ENCODE results near the gene NRXN2. TPM values are rescaled to one million over a fixed set of nuclear protein-coding genes. Genes with fewer than 3 reads are reported as not detected.

Gene NRXN2
- polyA plus RNA-seq, 3 donors = 0.07 TPM; not detected in 2

DNA sequence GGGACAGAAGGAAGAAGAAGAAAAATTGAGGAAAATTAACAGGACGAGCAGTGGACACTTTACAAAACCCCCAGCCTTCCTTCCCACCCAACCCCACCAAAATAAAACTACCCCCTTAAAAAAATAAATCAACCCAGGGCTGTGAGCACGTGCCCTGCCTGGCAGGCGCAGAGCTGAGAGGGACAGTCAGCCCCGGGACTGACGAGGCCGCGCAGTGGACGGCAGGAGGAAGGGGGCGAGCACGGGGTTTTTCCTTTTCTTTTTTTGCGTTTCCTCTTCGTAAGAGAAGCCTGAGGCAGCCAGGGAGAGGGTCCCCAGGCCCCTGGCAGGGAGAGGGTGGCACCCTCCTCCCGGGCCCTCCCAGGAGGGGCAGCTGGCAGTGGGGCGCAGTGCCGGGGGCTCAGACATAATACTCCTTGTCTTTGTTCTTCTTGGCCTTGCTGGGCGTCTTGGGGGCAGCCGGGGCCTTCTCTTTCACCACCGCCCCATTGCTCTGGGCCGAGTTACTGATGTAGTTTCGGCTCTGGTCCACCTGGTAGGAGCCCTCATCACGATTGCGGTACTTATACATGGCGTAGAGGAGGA is 116.1 kb downstream of the NRXN2 start:
- H3K27ac Mint-ChIP-seq = no peak overlapping the region
- DNase-seq = no peak
- no peaks in the 10 kb centered on the region for H3K36me3 Mint-ChIP-seq
- H3K9ac ChIP-seq (ENCODE audit: insufficient read depth, low read length, poor library complexity, severe bottlenecking) = no peak overlapping the region
- no peaks in the 10 kb centered on the region for H3K27me3 ChIP-seq (ENCODE audit: control insufficient read depth in 2 of 2, insufficient read depth in 2 of 2, low read length in 2 of 2)
- no peak overlapping the region for H3K27ac ChIP-seq (ENCODE audit: low read depth in 1 of 2, low read length in 2 of 2)
- H3K79me2 ChIP-seq (ENCODE audit: insufficient read depth, low read length) = no peaks in the 10 kb centered on the region
- H3K4me2 ChIP-seq (replicated peaks; ENCODE audit: extremely low read depth, low read length, poor library complexity, severe bottlenecking) = no peak overlapping the region
- H3K36me3 ChIP-seq (replicated peaks in 1 of 2; ENCODE audit: control insufficient read depth in 1 of 2, insufficient read depth in 2 of 2, low read length in 2 of 2) = no peaks in the 10 kb centered on the region
- H3K4me3 Mint-ChIP-seq = peak overlapping the region in 1 of 2 donors; percentile 60
- H3K4me1 ChIP-seq (ENCODE audit: control insufficient read depth in 1 of 2, insufficient read depth in 2 of 2, low read length in 2 of 2) = peaks cover 7 to 8% of the 10 kb centered on the region in 2 donors
- H3K27me3 Mint-ChIP-seq (ENCODE audit: low read depth in 3 of 3) = peaks cover 3 to 12% (median 8%) of the 10 kb centered on the region in 3 donors
- TF ChIP-seq, protein P1, sequence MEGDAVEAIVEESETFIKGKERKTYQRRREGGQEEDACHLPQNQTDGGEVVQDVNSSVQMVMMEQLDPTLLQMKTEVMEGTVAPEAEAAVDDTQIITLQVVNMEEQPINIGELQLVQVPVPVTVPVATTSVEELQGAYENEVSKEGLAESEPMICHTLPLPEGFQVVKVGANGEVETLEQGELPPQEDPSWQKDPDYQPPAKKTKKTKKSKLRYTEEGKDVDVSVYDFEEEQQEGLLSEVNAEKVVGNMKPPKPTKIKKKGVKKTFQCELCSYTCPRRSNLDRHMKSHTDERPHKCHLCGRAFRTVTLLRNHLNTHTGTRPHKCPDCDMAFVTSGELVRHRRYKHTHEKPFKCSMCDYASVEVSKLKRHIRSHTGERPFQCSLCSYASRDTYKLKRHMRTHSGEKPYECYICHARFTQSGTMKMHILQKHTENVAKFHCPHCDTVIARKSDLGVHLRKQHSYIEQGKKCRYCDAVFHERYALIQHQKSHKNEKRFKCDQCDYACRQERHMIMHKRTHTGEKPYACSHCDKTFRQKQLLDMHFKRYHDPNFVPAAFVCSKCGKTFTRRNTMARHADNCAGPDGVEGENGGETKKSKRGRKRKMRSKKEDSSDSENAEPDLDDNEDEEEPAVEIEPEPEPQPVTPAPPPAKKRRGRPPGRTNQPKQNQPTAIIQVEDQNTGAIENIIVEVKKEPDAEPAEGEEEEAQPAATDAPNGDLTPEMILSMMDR (IDR thresholded peaks at IDR 0.05) = no peak
- H2AFZ ChIP-seq (ENCODE audit: insufficient read depth, low read depth, low read length, poor library complexity, severe bottlenecking) = no peak overlapping the region
- H3K9me3 Mint-ChIP-seq = peaks cover 0 to 2% (median 0%) of the 10 kb centered on the region in 7 donors
- 78% methylated on average over 19 of the region's 23 CpGs for WGBS (ENCODE audit: insufficient coverage)
- intact Hi-C loops (cut with micrococcal nuclease) = no loop called here
- peaks cover 19% of the 10 kb centered on the region for H3K4me1 Mint-ChIP-seq
- no peaks in the 10 kb centered on the region for H4K20me1 ChIP-seq (ENCODE audit: insufficient read depth, low read length)
- H3K9me3 ChIP-seq (replicated peaks in 1 of 2; ENCODE audit: control insufficient read depth in 1 of 2, insufficient read depth in 1 of 2, low read length in 2 of 2) = no peaks in the 10 kb centered on the region
- no peak overlapping the region for H3K4me3 ChIP-seq (replicated peaks in 1 of 3; ENCODE audit: low read depth in 2 of 3, low read length in 3 of 3)

DNA sequence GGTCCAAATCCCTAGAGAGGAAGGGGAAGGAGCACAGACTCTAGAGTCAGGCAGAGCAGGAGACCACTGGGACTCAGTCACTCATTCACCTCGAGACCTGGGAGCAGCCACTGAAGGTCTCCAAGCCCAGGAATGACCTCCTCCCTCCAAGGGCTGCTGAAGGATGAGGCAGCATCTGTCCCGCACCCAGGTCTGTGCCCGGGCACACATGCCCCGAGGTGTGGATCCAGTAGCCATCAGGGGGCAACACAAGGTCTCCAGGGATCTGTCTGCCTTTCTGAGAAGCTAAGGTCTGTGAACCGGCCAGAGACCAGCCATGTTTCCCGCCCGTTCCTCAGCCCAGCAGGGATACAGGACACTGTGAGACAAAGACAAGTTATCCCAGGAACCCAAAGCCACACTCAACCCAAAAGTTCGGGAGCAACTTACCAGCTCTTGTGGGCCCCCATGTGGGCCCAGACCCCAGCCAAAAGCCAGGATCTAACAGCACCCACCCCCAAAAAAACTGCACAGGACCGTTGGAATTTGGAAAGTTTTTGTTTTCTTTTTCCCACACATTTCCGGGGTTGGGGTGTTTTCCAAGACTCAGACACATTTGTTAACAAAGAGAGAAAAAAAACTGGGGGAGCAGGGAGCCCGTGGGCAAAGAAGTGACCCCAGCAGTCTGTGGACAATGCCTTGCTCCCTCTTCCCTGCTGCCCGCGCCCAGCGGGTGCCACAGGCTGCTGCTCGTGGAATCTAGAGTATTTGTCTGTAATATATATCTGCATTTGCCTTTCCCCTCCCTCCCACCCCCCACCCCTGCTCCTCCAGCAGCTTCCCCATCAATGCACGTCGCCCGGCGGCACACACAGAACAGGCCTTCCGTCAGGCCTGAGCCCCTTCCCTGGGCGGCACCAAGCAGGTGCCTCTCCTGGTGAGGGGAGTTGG is 117.1 kb downstream of the NRXN2 start:
- H3K27me3 ChIP-seq (ENCODE audit: control insufficient read depth in 2 of 2, insufficient read depth in 2 of 2, low read length in 2 of 2) = no peaks in the 10 kb centered on the region
- no peak overlapping the region for H3K27ac ChIP-seq (ENCODE audit: low read depth in 1 of 2, low read length in 2 of 2)
- Mint-ChIP-seq H3K4me3 (no peak overlapping the region), H3K9me3 (peaks cover 0 to 3% (median 0%) of the 10 kb centered on the region in 7 donors), H3K27ac (no peak overlapping the region), H3K36me3 (no peaks in the 10 kb centered on the region), H3K27me3 (ENCODE audit: low read depth in 3 of 3) (peaks cover 3 to 12% (median 8%) of the 10 kb centered on the region in 3 donors), H3K4me1 (peaks cover 12% of the 10 kb centered on the region)
- no peaks in the 10 kb centered on the region for H3K79me2 ChIP-seq (ENCODE audit: insufficient read depth, low read length)
- no peak for DNase-seq
- no peak overlapping the region for H2AFZ ChIP-seq (ENCODE audit: insufficient read depth, low read depth, low read length, poor library complexity, severe bottlenecking)
- no peak overlapping the region for H3K4me3 ChIP-seq (replicated peaks in 1 of 3; ENCODE audit: low read depth in 2 of 3, low read length in 3 of 3)
- no peaks in the 10 kb centered on the region for H3K36me3 ChIP-seq (replicated peaks in 1 of 2; ENCODE audit: control insufficient read depth in 1 of 2, insufficient read depth in 2 of 2, low read length in 2 of 2)
- intact Hi-C loops (cut with micrococcal nuclease) = no loop called here
- H3K4me1 ChIP-seq (ENCODE audit: control insufficient read depth in 1 of 2, insufficient read depth in 2 of 2, low read length in 2 of 2) = no peaks in the 10 kb centered on the region
- H3K4me2 ChIP-seq (replicated peaks; ENCODE audit: extremely low read depth, low read length, poor library complexity, severe bottlenecking) = no peak overlapping the region
- H3K9ac ChIP-seq (ENCODE audit: insufficient read depth, low read length, poor library complexity, severe bottlenecking) = no peak overlapping the region
- TF ChIP-seq, protein P1 (IDR thresholded peaks at IDR 0.05) = no peak
- H3K9me3 ChIP-seq (replicated peaks in 1 of 2; ENCODE audit: control insufficient read depth in 1 of 2, insufficient read depth in 1 of 2, low read length in 2 of 2) = no peaks in the 10 kb centered on the region
- no peaks in the 10 kb centered on the region for H4K20me1 ChIP-seq (ENCODE audit: insufficient read depth, low read length)
- 90% methylated on average over 8 of the region's 21 CpGs for WGBS (ENCODE audit: insufficient coverage)
